Cerebellar nuclear complex (tissue), 1 donor: ENCODE results near the gene FARP1.

Source experiments
- DNase-seq, 2 experiments: peaks; one replicate each; lab custom pipeline; 2025; lab: John Stamatoyannopoulos, UW

The FARP1 gene, protein sequence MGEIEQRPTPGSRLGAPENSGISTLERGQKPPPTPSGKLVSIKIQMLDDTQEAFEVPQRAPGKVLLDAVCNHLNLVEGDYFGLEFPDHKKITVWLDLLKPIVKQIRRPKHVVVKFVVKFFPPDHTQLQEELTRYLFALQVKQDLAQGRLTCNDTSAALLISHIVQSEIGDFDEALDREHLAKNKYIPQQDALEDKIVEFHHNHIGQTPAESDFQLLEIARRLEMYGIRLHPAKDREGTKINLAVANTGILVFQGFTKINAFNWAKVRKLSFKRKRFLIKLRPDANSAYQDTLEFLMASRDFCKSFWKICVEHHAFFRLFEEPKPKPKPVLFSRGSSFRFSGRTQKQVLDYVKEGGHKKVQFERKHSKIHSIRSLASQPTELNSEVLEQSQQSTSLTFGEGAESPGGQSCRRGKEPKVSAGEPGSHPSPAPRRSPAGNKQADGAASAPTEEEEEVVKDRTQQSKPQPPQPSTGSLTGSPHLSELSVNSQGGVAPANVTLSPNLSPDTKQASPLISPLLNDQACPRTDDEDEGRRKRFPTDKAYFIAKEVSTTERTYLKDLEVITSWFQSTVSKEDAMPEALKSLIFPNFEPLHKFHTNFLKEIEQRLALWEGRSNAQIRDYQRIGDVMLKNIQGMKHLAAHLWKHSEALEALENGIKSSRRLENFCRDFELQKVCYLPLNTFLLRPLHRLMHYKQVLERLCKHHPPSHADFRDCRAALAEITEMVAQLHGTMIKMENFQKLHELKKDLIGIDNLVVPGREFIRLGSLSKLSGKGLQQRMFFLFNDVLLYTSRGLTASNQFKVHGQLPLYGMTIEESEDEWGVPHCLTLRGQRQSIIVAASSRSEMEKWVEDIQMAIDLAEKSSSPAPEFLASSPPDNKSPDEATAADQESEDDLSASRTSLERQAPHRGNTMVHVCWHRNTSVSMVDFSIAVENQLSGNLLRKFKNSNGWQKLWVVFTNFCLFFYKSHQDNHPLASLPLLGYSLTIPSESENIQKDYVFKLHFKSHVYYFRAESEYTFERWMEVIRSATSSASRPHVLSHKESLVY

DNA sequence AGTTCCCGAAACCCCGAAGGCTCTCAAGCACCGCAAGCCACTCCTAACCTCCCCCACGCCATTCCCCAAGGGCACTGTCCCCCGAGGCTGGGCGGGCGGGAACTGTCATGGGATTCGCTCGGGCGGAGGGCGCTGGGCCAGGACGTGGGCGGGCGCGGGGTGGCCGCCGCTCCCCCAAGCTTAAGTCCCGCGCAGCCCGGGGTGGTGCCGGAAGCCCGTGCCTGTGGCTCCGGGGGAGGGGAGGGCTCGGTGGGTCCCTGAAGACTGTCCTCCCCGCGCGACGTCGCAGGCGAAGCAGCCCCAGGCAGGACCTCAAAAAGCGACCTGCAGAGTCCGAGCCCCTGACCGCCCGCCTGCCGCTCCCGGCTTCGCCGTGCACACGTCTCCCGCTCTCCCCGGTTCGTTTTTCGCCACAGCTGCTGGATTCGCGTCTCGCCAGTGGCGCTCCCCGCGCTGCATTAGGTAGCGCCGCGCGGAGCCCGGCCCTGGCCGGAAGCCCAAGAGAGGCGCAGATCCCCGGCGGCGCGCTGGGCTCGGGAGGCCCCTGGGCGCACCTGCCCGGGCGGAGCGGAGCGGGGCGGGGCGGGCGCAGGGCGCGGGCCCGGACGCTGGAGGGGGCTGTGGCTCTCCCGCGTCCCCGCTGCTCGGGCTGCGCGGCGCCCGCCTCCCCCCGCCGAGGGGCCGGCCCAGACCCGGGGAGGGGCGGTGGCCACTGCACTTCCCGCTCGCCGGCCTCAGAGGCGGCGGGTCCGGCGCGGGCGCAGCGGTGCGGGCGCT is at the start of gene FARP1:
FARP1 (plus strand) TSS at position 715 of the 777 bp plus-strand sequence. CDS start 70,149 bp downstream, outside the sequence.
- no peak for DNase-seq

DNA sequence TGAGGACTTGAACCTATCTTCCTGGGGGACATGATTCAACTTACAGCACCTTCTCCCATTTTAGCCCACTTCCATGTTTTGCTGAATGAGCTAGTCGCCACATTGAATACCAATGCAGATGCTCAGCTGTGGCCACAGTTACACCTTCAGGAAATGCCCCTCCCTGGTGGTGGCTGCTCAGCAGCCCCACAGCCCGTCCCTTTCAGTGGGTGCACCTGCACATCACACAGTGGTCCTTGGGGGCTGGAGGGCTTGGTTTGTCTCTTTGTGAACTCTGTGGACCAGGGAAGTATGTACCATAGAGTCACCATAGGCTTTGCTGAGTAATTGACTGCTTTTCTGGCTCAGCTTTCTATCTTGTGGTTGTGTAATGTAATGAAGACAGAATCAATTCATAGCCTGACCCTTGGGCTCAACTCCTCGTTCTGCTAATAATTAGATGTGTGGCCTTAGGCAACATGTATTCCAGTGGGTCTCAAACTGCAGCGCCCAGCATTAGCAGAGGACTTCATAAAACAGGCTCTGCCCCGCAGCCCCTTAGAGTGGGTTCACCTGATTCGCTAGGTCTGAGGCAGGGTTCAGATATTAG is 48.1 kb upstream of the FARP1 start:
- no peak for DNase-seq

DNA sequence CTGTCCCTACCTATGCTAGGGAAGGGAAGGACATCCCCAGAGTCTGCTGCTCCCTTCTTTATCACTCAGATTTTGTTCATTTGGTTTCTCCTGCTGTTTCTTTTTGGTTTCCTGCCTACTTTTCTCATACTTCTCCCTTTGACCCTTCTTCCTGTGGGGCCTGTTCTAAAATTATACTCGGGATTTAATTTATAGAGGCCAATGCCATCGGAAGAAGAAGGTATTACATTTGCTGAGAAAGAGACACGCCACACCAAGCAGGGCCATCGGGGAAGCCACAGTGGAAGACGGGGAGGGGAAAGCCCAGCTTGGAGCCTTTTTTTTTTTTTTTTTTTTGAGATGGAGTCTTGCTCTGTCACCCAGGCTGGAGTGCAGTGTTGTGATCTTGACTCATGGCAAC is 46.8 kb upstream of the FARP1 start:
- DNase-seq = no peak

DNA sequence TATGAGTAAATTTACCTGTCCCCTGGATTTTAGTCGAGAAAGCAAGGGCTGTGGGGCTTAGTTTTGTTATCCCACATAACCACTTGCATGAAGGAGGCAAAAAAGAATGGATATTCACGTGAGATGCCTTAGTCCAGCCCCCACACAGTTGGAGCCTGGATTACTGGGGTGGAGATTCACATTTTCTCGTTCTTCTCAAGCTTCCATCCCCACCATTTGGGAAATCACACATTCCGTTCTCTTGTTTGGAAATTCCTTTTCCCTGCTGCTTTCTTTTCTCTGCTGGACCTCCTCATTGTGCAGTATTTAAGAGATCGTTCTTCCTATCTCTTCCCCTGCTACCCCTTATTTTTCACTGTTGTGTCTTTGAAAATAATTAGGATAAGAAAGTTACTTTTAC is 45.1 kb upstream of the FARP1 start:
- DNase-seq = no peak

DNA sequence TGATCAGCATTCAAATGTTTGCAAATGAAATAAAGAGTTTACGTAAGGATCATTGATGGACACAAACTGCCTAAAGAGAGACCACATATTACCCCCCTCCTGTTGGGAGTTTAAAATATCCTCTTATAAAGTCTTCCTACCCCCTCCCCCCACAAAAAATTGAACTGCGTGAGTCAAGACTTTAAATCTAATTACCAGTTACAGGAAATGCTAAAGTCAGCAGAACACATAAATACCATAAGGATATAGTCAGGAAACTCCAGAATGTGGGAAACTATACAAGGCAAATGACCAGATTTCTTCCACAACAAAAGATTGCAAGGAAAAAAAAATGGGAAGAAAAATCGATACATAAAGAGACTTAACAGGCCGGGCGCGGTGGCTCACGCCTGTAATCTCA is 44.4 kb upstream of the FARP1 start:
- no peak for DNase-seq

DNA sequence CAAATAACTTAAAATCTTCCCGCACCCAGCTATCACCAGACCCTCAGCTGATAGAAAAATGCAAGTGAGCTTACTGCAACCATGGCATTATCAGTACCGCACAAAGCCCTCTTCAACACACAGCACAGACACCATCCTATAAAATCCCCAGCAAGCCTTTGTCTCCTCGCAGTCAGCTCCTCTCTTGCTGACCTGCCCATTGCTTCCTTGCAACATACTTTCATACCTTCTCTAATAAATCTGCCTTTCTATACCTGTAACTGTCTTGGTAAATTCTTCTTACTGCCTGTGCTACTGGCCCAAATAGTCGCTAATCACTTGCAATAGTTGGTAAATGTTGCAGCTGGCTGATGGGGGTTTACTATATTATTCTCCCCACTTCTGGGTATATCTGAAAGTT is 43.3 kb upstream of the FARP1 start:
- DNase-seq = no peak

DNA sequence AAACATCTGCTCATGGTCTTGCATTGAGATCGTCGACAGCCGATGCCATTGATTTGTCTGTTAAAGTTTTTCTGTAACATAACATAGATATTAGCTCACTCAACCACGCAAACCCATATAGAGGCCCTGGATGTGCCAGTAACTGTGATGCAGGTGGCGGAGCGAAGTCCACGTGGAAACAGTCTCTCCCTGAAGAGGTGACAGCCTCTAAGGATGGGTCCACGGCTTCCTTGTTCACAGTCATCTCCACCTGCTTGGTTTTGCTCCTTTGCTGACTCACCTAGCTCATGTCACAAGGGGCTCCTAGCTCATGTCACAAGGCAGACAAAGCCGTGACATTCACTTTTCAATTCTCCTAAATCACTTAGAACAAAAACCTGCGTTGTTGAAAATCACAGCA is 42.4 kb upstream of the FARP1 start:
- DNase-seq = no peak

DNA sequence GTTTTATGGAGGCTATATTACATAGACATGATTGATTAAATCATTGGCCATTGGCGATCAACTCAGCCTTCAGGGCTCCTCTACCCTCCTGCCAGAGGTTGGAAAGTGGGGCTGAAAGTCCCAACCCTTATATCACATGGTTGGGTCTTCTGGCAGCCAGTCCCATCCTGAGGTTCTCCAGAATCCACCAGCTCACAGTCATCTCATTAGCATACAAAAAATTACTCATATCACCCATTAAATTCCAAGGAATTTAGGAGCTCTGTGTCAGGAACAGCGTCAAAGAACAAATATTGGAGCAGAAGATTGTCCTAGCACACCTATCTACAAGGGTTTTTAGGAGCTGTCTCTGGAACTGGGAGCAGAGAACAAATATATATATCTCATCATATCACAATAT is 39.4 kb upstream of the FARP1 start:
- no peak for DNase-seq

DNA sequence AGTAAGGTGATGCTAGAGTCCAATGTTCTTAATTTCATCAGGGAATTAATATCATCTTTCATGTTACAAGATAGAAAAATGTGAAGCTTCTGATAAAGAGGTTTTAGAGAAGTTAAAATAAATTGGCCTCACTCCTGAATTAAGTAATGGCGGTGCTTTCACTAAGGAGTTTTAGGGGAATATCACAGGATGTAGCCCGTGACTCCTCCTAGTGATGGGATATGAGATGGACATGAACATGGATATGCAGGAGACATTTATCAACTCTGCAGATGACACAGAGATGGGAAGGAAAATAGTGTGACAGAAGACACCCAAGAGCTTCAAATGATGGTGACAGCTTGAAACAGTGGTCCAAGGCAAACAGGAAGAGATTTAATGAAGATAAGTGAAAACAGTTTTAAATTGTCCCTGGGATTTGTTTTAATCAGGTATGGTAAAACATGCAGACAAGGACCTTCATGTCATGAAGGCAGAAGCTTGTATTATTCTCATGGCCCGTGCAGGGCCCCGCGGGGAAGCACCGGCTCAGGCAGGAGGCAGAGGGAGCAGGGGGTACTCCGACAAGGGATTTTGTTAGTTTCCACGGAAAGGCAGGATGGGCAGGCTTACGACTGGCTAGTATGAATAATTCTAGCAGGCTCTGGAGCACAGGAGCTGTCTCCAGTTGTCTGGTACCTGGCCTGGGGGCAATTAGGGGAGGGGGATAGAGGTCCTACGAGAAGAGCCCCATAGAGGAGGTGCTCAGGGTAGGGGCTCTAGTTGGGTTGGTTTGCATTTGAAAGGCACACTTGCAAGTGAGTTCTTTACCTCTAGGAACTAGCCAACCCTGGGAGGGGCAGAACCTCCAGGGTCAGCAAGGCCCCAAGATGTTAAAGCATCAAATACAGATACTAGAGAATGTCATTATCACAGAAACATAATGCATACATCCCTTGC is 38.7 kb upstream of the FARP1 start:
- no peak for DNase-seq

DNA sequence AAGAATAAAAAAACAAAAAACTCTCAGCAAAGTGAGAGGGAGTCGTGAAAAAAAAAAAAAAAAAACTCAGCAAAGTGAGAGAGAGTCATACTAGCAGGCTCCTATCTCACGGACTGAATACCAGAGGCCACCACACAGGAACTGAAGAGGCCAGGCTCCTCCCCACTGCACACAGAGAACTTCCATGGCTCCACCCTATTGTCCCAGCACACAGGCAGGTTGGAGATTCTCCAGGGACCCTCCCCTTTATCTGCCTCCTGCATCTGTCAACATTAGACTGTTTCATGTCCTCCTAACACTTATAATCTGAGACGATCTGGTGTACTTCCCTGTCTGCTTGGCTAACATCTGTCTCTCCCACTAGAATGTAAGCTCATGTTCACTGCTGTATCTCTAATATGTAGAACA is 37.0 kb upstream of the FARP1 start:
- no peak for DNase-seq

DNA sequence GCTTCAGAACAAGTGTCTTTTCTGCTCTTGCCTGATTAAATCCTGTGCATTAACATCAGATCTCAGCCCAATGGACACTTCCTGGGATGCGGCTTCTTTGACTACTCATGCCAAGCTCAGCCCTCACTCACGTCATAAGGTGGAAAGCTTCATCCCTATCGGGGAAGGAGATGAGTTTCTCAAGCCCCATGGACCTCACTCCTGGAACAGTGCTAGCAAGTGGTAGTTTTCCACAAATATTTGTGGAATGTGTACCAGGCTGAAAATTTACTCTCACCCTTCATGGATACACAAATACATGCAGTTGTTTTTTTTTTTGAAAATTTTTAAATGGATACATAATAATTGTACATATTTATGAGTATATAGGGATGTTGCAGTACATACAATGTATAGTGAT is 34.6 kb upstream of the FARP1 start:
- DNase-seq = no peak

DNA sequence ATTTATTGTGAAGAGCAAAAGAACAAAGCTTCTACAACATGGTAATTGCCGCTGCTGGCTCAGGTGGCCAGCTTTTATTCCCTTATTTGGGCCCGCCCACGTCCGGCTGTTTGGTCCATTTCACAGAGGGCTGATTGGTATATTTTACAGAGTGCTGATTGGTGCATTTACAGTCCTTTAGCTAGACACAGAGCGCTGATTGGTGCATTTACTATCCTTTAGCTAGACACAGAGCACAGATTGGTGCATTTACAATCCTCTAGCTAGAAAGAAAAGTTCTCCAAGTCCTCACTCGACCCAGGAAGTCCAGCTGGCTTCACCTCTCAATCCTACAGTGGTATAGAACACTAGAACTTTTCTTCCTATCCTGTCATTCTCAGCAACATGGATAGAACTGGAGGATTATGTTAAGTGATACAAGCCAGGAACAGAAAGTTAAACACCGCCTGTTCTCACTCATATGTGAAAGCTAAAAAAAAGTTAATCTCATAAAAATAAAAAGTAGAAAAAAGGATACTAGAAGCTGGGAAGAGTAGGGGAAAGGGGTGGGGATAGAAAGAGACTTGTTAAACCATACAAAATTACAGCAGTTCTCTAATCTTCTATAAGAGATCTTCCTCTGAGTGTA is 33.6 kb upstream of the FARP1 start:
- DNase-seq = no peak

DNA sequence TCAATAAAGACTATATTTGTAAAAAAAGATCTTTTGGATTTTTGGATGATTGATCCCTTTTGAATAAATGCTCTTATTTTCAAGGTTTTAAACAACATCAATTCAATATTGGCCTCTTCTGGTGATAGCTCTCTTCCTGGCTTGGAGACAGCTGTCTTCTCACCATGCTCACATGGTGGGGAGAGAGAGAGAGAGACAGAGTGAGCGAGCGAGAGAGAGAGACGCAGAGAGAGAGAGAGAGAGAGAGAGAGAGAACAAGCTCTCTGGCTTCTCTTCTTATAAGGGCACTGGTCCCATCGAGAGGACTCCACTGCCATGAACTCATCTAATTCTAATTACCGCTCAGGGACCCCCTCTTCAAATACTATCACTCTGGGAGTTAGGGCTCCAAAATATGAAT is 32.1 kb upstream of the FARP1 start:
- DNase-seq = no peak

DNA sequence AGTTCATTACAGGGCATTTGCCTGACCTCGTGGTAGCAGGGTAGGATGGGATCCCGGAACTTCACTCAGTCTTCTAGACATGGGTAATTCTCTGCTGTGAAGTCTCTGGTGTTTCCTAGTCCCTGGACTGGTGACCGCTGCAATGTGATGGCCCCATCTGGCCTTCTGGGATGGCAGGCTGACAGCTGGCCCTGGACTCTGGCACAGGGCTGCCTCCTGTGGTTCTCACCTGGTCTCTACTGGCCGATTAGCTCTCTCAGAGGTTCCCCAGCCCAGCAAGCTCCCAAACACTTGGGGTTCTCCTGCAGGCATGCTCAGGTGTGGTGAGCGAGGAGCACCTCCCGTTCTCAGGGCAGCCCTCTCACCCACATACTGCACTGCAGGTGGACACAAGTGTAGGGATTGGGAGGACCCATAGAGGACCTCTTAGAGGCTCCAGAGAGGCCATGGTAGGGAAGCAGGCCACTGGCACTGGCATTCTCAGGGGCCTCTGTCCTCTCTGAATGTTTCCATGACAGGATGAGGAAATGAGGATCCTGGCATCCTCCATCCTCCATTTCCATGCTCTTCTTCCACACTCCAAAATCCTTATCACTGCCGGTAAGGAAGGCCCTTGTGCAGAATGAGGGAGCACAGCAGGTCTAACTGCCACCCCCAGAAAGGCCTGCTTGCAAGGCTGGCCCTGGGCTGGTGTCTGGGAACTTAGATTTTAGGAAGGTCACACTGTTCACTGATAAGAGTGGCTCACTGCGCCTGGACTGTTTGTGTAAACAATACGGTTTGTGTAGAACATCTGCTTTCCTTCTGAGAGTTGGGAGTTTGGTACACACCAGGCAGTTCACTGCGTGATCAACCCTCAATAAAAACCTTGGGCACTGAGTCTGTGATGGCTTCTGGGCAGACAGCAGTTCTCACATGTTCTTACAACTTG is 31.5 kb upstream of the FARP1 start:
- DNase-seq = no peak

DNA sequence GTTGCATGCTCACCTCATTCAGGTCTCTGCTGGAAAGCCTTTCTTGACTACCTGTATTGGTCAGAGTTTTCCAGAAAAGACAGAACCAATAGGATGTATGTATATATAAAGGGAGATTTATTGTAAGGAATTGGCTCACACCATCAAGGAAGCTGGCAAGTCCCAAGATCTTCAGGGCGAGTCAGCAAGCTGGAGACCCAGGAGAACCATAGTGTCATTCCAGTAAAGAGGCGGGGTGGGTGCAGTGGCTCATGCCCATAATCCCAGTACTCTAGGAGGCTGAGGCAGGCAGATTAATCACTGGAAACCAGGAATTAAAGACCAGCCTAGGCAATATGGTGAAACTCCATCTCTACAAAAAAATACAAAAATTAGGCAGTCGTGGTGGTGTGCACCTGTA is 30.4 kb upstream of the FARP1 start:
- DNase-seq = no peak

DNA sequence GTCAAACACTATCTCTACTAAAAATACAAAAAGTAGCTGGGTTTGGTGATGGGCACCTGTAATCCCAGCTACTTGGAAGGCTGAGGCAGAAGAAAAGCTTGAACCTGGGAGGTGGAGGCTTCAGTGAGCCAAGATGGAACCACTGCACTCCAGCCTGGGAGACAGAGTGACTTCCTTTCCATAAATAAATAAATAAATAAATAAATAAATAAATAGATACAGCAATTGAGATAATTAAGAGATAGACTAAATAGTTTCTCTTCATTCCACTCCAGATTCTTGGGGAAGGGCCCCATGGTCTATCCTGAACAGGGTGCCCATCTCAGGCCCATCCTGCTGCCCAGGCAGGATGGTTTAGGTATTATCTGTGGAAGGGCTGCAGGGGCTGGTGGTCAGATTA is 24.0 kb upstream of the FARP1 start:
- DNase-seq = no peak

DNA sequence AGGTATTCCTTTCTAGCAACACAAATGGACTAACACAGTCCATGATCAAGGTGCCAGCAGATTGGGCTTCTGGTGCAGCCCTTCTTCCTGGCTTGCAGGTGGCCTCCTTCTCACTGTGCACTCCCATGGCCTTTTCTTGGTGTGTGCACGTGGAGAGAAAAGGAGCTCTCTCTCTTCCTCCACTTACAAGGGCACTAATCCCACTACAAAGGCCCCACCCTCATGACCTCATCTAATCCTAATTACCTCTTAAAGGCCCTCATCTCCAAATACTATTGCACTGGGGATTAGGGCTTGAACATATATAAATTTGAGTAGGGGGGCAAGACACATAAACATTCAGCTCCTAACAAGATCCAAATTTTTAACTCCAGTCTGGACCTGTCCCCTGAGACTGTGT is 19.7 kb upstream of the FARP1 start:
- DNase-seq = no peak

DNA sequence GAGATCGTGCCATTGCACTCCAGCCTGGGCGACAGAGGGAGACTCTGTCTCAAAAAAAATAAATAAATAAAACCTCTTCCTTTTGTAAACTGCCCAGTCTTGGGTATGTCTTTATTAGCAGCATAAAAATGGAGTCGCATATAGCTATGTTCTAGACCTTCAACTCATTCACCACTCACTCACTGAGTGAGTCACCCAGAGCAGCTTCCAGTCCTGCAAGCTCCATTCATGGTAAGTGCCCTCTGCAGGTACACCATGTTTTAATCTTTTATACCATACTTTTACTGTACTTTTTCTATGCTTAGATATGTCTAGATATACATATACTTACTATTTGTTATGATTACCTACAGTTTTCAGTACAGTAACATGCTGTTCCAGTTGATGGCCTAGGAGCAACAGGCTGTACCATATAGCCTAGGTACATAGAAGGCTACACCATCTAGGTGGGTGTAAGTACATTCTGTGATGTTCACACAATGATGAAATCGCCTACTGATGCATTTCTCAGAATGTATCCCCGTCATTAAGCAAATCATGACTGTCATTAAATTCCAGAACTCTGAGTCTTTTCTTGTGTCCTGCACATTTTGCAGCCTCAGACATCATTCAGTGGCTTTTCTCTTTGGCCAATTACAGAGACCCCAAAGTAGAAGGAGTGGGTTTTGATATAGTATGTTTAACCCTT is 13.7 kb upstream of the FARP1 start:
- DNase-seq = no peak
